Nephron progenitor cell (in vitro differentiated cells): ENCODE measurements around the gene SDHAF3.
"Not testable (repeated sequence)": the region's sequence is repeated elsewhere in the genome, so short reads cannot be mapped to it uniquely, and the experiment has no call there.

Experiments used
- DNase-seq: peaks from one replicate; pipeline ENCODE4 v3.0.0; 2021
- H3K27ac Mint-ChIP-seq: 2 replicates; pipeline ENCODE4 v1.8.0; 2021; ENCODE audit warnings: mild to moderate bottlenecking, moderate library complexity, mixed read lengths
- H3K27me3 Mint-ChIP-seq: 2 replicates; pipeline ENCODE4 v1.8.0; 2021; ENCODE audit warnings: mild to moderate bottlenecking, low read depth, mixed read lengths; ENCODE audit not compliant: poor library complexity
- H3K36me3 Mint-ChIP-seq: 2 replicates; pipeline ENCODE4 v1.8.0; 2021; ENCODE audit warnings: low read depth, mixed read lengths
- H3K4me1 Mint-ChIP-seq: 2 replicates; pipeline ENCODE4 v1.8.0; 2021; ENCODE audit warnings: mixed read lengths
- H3K4me3 Mint-ChIP-seq: 2 replicates; pipeline ENCODE4 v1.8.0; 2021; ENCODE audit warnings: mild to moderate bottlenecking, moderate library complexity, mixed read lengths
- H3K9me3 Mint-ChIP-seq: 2 replicates; pipeline ENCODE4 v1.8.0; 2021; ENCODE audit warnings: mild to moderate bottlenecking, moderate library complexity, mixed read lengths
- TF ChIP-seq, protein P1 (sequence below): fragments of 200-600 bp; sonication (generic); IDR thresholded peaks from 2 replicates; pipeline ENCODE4 v1.5.0; 2021; ENCODE audit warnings: antibody characterized with exemption

The SDHAF3 gene

GRCh38 chr7:97130417-97131139, 13.1 kb downstream of the SDHAF3 start:
- TF ChIP-seq, protein P1, sequence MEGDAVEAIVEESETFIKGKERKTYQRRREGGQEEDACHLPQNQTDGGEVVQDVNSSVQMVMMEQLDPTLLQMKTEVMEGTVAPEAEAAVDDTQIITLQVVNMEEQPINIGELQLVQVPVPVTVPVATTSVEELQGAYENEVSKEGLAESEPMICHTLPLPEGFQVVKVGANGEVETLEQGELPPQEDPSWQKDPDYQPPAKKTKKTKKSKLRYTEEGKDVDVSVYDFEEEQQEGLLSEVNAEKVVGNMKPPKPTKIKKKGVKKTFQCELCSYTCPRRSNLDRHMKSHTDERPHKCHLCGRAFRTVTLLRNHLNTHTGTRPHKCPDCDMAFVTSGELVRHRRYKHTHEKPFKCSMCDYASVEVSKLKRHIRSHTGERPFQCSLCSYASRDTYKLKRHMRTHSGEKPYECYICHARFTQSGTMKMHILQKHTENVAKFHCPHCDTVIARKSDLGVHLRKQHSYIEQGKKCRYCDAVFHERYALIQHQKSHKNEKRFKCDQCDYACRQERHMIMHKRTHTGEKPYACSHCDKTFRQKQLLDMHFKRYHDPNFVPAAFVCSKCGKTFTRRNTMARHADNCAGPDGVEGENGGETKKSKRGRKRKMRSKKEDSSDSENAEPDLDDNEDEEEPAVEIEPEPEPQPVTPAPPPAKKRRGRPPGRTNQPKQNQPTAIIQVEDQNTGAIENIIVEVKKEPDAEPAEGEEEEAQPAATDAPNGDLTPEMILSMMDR: no peak
- no peak for DNase-seq
- H3K4me3 Mint-ChIP-seq: no peak overlapping the region
- peaks cover 35% of the 10 kb centered on the region for H3K36me3 Mint-ChIP-seq
- H3K27ac Mint-ChIP-seq: peak overlapping the region; percentile 48
- peaks cover 17% of the 10 kb centered on the region for H3K9me3 Mint-ChIP-seq
- peaks cover 7% of the 10 kb centered on the region for H3K27me3 Mint-ChIP-seq
- H3K4me1 Mint-ChIP-seq: peaks cover 18% of the 10 kb centered on the region

GRCh38 chr7:97133159-97133558, 15.7 kb downstream of the SDHAF3 start:
- Mint-ChIP-seq H3K27ac (no peak overlapping the region), H3K4me3 (no peak overlapping the region)

DNA sequence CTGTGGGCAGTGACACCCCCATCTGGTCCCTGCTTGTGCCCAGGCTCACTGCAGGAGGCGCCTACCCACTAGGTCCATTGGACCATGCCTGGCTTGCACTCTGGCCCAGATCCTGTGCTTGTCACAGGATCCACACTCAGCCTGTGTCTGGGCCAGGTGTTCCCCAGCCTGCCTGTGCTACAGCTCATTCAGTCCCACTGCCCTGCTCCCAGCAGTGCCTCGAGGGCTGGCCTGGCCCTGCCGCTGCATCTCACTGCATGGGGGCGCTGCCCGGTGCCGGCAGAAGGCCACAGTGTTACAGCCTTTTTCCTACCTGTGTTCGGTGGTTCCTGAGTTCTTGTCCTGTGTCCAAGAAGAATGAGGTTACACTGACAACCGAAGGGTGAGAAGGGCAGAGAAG, 21.3 kb downstream of the SDHAF3 start:
- Mint-ChIP-seq H3K9me3 (peaks cover 83% of the 10 kb centered on the region), H3K4me1 (no peaks in the 10 kb centered on the region), H3K36me3 (peaks cover 88% of the 10 kb centered on the region), H3K27ac (no peak overlapping the region), H3K27me3 (no peaks in the 10 kb centered on the region), H3K4me3 (no peak overlapping the region)
- TF ChIP-seq, protein P1: no peak
- DNase-seq: no peak

More at GRCh38 chr7:97133159-97133558, 15.7 kb downstream of the SDHAF3 start:
- H3K36me3 Mint-ChIP-seq: peaks cover 41% of the 10 kb centered on the region
- DNase-seq: no peak
- H3K9me3 Mint-ChIP-seq: peaks cover 31% of the 10 kb centered on the region
- no peaks in the 10 kb centered on the region for H3K4me1 Mint-ChIP-seq
- H3K27me3 Mint-ChIP-seq: peaks cover 4% of the 10 kb centered on the region
- TF ChIP-seq, protein P1: no peak

DNA sequence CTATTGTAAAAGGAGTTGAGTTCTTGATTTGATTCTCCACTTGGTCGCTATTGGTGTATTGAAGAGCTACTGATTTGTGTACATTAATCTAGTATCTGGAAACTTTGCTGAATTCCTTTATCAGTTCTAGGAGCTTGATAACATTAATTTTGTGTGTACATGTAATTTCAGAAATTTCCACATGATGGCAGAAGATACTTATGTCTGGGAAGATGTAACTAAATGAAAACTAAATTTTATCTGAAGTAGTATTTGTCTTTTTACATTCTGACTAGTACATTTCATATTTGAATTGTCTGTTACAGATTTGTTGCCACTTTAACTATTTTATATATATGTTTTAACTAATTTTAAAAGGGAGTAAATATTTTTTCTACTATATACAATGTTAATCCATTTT, 27.6 kb downstream of the SDHAF3 start:
- Mint-ChIP-seq H3K27ac (peak overlapping the region; percentile 33), H3K9me3 (peaks cover 49% of the 10 kb centered on the region), H3K27me3 (no peaks in the 10 kb centered on the region), H3K36me3 (peaks cover 74% of the 10 kb centered on the region), H3K4me3 (no peak overlapping the region), H3K4me1 (no peaks in the 10 kb centered on the region)
- no peak for DNase-seq
- TF ChIP-seq, protein P1: no peak

- Mint-ChIP-seq H3K27me3 (no peaks in the 10 kb centered on the region), H3K27ac (no peak overlapping the region), H3K4me3 (no peak overlapping the region), H3K9me3 (peaks cover 18% of the 10 kb centered on the region), H3K4me1 (no peaks in the 10 kb centered on the region), H3K36me3 (peaks cover 58% of the 10 kb centered on the region)
- TF ChIP-seq, protein P1: no peak
- no peak for DNase-seq
These were observed 32.3 kb downstream of the SDHAF3 start for GRCh38 chr7:97149843-97150242.

GRCh38 chr7:97155897-97156418, 38.5 kb downstream of the SDHAF3 start:
- peaks cover 49% of the 10 kb centered on the region for H3K9me3 Mint-ChIP-seq
- peaks cover 70% of the 10 kb centered on the region for H3K36me3 Mint-ChIP-seq
- H3K4me1 Mint-ChIP-seq: no peaks in the 10 kb centered on the region
- H3K27me3 Mint-ChIP-seq: no peaks in the 10 kb centered on the region
- TF ChIP-seq, protein P1: no peak
- H3K4me3 Mint-ChIP-seq: no peak overlapping the region
- no peak overlapping the region for H3K27ac Mint-ChIP-seq
- no peak for DNase-seq

GRCh38 chr7:97159984-97160383, 42.5 kb downstream of the SDHAF3 start:
- not testable (repeated sequence) for H3K27ac Mint-ChIP-seq, DNase-seq, H3K4me1 Mint-ChIP-seq, H3K4me3 Mint-ChIP-seq, H3K27me3 Mint-ChIP-seq
- Mint-ChIP-seq H3K36me3 (peaks cover 89% of the 10 kb centered on the region), H3K9me3 (peaks cover 80% of the 10 kb centered on the region)

DNA sequence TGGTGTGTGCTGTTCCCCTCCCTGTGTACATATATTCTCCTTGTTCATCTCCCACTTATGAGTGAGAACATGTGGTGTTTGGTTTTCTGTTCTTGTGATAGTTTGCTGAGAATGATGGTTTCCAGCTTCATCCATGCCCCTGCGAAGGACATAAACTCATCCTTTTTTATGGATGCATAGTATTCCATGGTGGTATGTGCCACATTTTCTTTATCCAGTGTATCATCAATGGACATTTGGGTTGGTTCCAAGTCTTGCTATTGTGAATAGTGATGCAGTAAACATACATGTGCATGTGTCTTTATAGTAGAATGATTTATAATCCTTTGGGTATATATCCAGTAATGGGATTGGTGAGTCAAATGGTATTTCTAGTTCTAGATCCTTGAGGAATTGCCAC, 44.1 kb downstream of the SDHAF3 start:
- not testable (repeated sequence) for H3K4me3 Mint-ChIP-seq, H3K27ac Mint-ChIP-seq, DNase-seq, H3K4me1 Mint-ChIP-seq, H3K27me3 Mint-ChIP-seq
- Mint-ChIP-seq H3K9me3 (peaks cover 88% of the 10 kb centered on the region), H3K36me3 (peaks cover 97% of the 10 kb centered on the region)
